HepG2 (cell line): ENCODE data around the gene KLHL17. TPM values are rescaled to one million over a fixed set of nuclear protein-coding genes. Genes with fewer than 3 reads are reported as not detected.

Source experiments
- CENPX ChIP-seq: sonication (generic); formaldehyde crosslinking; IDR thresholded peaks from 2 replicates; pipeline ENCODE4 v1.9.0; 2021; ENCODE audit warnings: mild to moderate bottlenecking, missing genetic modification reagents, moderate library complexity
- CREM ChIP-seq, 2 experiments: sonication (generic) in 1 of 2; formaldehyde crosslinking in 1 of 2; IDR thresholded peaks; 2 replicates each; pipeline versions ENCODE4 v1.4.0 to v1.6.1; 2016 to 2020; ENCODE audit warnings: antibody characterized with exemption in 1 of 2, mild to moderate bottlenecking in 1 of 2, missing genetic modification reagents in 1 of 2
- DMAP1 ChIP-seq: IDR thresholded peaks from 2 replicates; pipeline ENCODE4 v1.6.1; 2016
- DR1 ChIP-seq: sonication (generic); formaldehyde crosslinking; IDR thresholded peaks from 2 replicates; pipeline ENCODE4 v1.8.0; 2021; ENCODE audit warnings: mild to moderate bottlenecking, missing genetic modification reagents, inconsistent platforms
- EED ChIP-seq: sonication (generic); formaldehyde crosslinking; IDR thresholded peaks from 2 replicates; pipeline ENCODE4 v1.5.0; 2020; ENCODE audit warnings: mild to moderate bottlenecking, missing genetic modification reagents
- ESRRA ChIP-seq: sonication (generic); formaldehyde crosslinking; IDR thresholded peaks from 2 replicates; pipeline ENCODE4 v1.5.1; 2020; ENCODE audit warnings: mild to moderate bottlenecking, low read depth, missing genetic modification reagents
- GABPA ChIP-seq, 2 experiments: IDR thresholded peaks; 2 replicates each; pipeline ENCODE4 v1.6.1; 2011 to 2016; ENCODE audit warnings: low read depth in 2 of 2, low read length in 1 of 2, missing biosample characterization in 1 of 2, missing genetic modification characterization in 1 of 2
- KAT2B ChIP-seq: fragments of 150-350 bp; IDR thresholded peaks from 2 replicates; pipeline ENCODE4 v1.6.1; 2014; ENCODE audit warnings: low read depth, low read length, borderline replicate concordance
- KAT8 ChIP-seq: IDR thresholded peaks from 2 replicates; pipeline ENCODE4 v1.6.1; 2016; ENCODE audit warnings: missing genetic modification reagents, missing compliant biosample characterization
- MEIS2 ChIP-seq: sonication (generic); formaldehyde crosslinking; IDR thresholded peaks from 2 replicates; pipeline ENCODE4 v1.9.0; 2021; ENCODE audit warnings: mild to moderate bottlenecking, missing genetic modification reagents
- MTF1 ChIP-seq: sonication (generic); formaldehyde crosslinking; IDR thresholded peaks from 2 replicates; pipeline ENCODE4 v1.5.0; 2020; ENCODE audit warnings: missing genetic modification reagents
- NFIB ChIP-seq: sonication (generic); formaldehyde crosslinking; IDR thresholded peaks from 2 replicates; pipeline ENCODE4 v1.9.0; 2021; ENCODE audit warnings: missing genetic modification reagents, mild to moderate bottlenecking, borderline replicate concordance
- SMAD1 ChIP-seq: sonication (generic); formaldehyde crosslinking; IDR thresholded peaks from 2 replicates; pipeline ENCODE4 v1.4.0; 2020; ENCODE audit warnings: missing genetic modification reagents, low read depth, mild to moderate bottlenecking, borderline replicate concordance
- SP4 ChIP-seq: sonication (generic); formaldehyde crosslinking; IDR thresholded peaks from 2 replicates; pipeline ENCODE4 v1.8.1; 2023; ENCODE audit warnings: mild to moderate bottlenecking, missing genetic modification reagents
- SYNCRIP ChIP-seq: fragments of 200-400 bp; formaldehyde crosslinking; IDR thresholded peaks from 2 replicates; pipeline ENCODE4 v1.6.1; 2018; ENCODE audit warnings: mild to moderate bottlenecking, low read depth, low read length; ENCODE audit not compliant: insufficient read depth
- TCF12 ChIP-seq, 2 experiments: fragments of 450-650 bp in 1 of 2; sonication (generic) in 1 of 2; formaldehyde crosslinking in 1 of 2; IDR thresholded peaks; 2 replicates each; pipeline versions ENCODE4 v1.6.1 to v1.8.0; 2017 to 2022; ENCODE audit warnings: antibody characterized with exemption in 1 of 2, mild to moderate bottlenecking in 1 of 2, missing genetic modification reagents in 1 of 2, moderate library complexity in 1 of 2
- ZNF335 ChIP-seq: sonication (generic); formaldehyde crosslinking; IDR thresholded peaks from 2 replicates; pipeline ENCODE4 v1.4.0; 2020; ENCODE audit warnings: missing genetic modification reagents
- ZNF44 ChIP-seq: sonication (generic); formaldehyde crosslinking; IDR thresholded peaks from 2 replicates; pipeline ENCODE4 v1.5.1; 2020; ENCODE audit warnings: mild to moderate bottlenecking, missing genetic modification reagents
- ZNF446 ChIP-seq: sonication (generic); formaldehyde crosslinking; IDR thresholded peaks from 2 replicates; pipeline ENCODE4 v1.5.0; 2020; ENCODE audit warnings: mild to moderate bottlenecking, missing genetic modification reagents
- ZNF619 ChIP-seq: sonication (generic); formaldehyde crosslinking; IDR thresholded peaks from 2 replicates; pipeline ENCODE4 v1.4.0; 2020; ENCODE audit warnings: mild to moderate bottlenecking, missing genetic modification reagents
- ZNF816 ChIP-seq: sonication (generic); formaldehyde crosslinking; IDR thresholded peaks from 2 replicates; pipeline ENCODE4 v1.8.0; 2022; ENCODE audit warnings: missing genetic modification reagents, mild to moderate bottlenecking, borderline replicate concordance
- polyA plus RNA-seq, 8 experiments: library from polyadenylated mRNA; depleted of rRNA in 3 of 8; stranded (reverse) in 7 of 8; unstranded in 1 of 8; fragments of >200 nt; fragmentation: Illumina TruSeq in 4 of 8; extraction: Trizol in 4 of 8; gene quantifications; 2 replicates each; pipeline versions ENCODE4 v1.2.1 to v1.2.3, GENCODE V29; 2011 to 2016; ENCODE audit warnings: low read depth in 4 of 8, missing spikeins in 1 of 8, mixed read lengths in 1 of 8; ENCODE audit not compliant: insufficient read depth in 1 of 8
- total RNA-seq, 5 experiments: library from RNA; depleted of rRNA; stranded (reverse); fragments of >200 nt; fragmentation: Illumina TruSeq; extraction: Trizol; gene quantifications; 2 replicates each; pipeline ENCODE4 v1.2.3, GENCODE V29; 2016; ENCODE audit warnings: low read depth in 1 of 5
- TF ChIP-seq, protein P1 (sequence below): IDR thresholded peaks from 2 replicates; pipeline ENCODE4 v1.6.1; 2012; ENCODE audit warnings: low read depth, low read length, improper control_type of control experiment
- TF ChIP-seq, protein P2 (sequence below): sonication (generic); formaldehyde crosslinking; IDR thresholded peaks from 2 replicates; pipeline ENCODE4 v1.8.0; 2022; ENCODE audit warnings: missing genetic modification reagents, mild to moderate bottlenecking, moderate library complexity, borderline replicate concordance
- TF ChIP-seq, protein P3 (sequence below): sonication (generic); formaldehyde crosslinking; IDR thresholded peaks from 2 replicates; pipeline ENCODE4 v1.4.0; 2020; ENCODE audit warnings: missing genetic modification reagents

The KLHL17 gene
- total and polyA plus RNA-seq, 2 of the 13 experiments (the other 11 are each of a cell fraction or from before 2014, with no cell fraction given), result 9.3 to 24.7 TPM

DNA sequence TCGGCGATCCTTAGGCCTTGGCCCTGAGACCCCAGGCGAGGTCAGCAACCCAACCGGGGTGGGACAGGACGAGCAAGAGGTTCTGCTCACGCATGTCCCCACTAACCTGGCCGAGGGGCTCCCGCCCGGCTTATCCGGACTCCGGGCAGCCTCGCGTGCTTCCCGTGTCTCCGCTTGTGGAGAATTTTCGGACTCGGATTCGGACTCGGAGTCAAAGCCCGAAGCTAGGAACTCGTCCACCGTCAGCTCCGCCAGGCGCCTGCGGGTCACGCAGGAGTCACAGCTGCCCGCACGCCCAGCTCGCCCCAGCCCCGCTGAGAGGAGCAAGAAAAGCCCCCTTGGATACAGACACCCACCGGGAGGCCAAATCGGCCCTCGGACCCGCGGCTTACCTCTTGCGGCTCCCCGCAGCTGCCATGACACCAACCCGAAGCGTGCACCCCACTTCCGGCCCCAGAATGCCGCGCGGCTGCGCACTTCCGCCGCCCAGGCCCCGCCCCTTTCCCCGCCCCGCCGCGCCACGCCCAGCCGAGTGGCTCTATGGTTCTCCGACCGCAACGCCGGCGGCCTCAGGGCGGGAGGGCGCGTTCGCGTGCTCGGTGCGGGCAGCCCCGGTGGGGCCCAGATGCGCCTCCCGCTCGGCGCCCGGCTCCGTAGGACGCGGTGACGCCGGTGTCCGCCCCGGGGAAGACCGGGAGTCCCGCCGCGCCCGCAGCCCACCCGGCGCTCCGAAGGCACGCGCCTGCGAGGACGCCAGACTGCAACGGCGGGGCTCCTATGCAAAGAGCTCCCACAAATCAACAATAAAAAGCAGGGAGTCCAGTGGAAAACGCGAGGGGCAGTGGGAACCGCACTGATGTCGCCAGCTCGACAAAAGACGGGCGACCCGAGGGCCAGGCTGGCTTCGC lies 1.3 kb upstream of the KLHL17 start, which contains the start of gene NOC2L (continued):
- TF ChIP-seq GABPA (IDR thresholded peaks at IDR 0.05; ENCODE audit: low read depth, low read length) (no peak), GABPA (CRISPR knock-in tag; IDR thresholded peaks at IDR 0.05; ENCODE audit: low read depth) (peak; percentile 90), ZNF44 (no peak), ZNF335 (peak; percentile 34; the same call in 1 of the 2 replicates), ZNF446 (no peak), KAT8 (peak; percentile 89), SP4 (CRISPR knock-in tag) (peak; percentile 95), SYNCRIP (no peak), DR1 (CRISPR knock-in tag) (peak; percentile 20; the same call in 1 of the 2 replicates), EED (CRISPR knock-in tag) (no peak), DMAP1 (peak; percentile 54; the same call in 1 of the 2 replicates), CENPX (no peak), CREM (IDR thresholded peaks at IDR 0.05) (peak; percentile 62; the same call in 1 of the 2 replicates), CREM (CRISPR knock-in tag; IDR thresholded peaks at IDR 0.05) (no peak), SMAD1 (CRISPR knock-in tag) (no peak), MTF1 (peak; percentile 22; the same call in 1 of the 2 replicates), ZNF816 (CRISPR knock-in tag) (0 out of 2 replicates have a peak, but pooled peaks have one; percentile 58), NFIB (CRISPR knock-in tag) (no peak), ZNF619 (0 out of 2 replicates have a peak, but pooled peaks have one; percentile 59), MEIS2 (CRISPR knock-in tag) (peak; percentile 53; the same call in 1 of the 2 replicates), ESRRA (CRISPR knock-in tag) (no peak), TCF12 (IDR thresholded peaks at IDR 0.05) (no peak), TCF12 (CRISPR knock-in tag; IDR thresholded peaks at IDR 0.05) (no peak), KAT2B (no peak)
- TF ChIP-seq, protein P1, sequence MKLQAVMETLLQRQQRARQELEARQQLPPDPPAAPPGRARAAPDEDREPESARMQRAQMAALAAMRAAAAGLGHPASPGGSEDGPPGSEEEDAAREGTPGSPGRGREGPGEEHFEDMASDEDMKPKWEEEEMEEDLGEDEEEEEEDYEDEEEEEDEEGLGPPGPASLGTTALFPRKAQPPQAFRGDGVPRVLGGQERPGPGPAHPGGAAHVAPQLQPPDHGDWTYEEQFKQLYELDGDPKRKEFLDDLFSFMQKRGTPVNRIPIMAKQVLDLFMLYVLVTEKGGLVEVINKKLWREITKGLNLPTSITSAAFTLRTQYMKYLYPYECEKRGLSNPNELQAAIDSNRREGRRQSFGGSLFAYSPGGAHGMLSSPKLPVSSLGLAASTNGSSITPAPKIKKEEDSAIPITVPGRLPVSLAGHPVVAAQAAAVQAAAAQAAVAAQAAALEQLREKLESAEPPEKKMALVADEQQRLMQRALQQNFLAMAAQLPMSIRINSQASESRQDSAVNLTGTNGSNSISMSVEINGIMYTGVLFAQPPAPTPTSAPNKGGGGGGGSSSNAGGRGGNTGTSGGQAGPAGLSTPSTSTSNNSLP, result no peak
- TF ChIP-seq, protein P2, sequence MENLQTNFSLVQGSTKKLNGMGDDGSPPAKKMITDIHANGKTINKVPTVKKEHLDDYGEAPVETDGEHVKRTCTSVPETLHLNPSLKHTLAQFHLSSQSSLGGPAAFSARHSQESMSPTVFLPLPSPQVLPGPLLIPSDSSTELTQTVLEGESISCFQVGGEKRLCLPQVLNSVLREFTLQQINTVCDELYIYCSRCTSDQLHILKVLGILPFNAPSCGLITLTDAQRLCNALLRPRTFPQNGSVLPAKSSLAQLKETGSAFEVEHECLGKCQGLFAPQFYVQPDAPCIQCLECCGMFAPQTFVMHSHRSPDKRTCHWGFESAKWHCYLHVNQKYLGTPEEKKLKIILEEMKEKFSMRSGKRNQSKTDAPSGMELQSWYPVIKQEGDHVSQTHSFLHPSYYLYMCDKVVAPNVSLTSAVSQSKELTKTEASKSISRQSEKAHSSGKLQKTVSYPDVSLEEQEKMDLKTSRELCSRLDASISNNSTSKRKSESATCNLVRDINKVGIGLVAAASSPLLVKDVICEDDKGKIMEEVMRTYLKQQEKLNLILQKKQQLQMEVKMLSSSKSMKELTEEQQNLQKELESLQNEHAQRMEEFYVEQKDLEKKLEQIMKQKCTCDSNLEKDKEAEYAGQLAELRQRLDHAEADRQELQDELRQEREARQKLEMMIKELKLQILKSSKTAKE (CRISPR knock-in tag), result 0 out of 2 replicates have a peak, but pooled peaks have one; percentile 17
- TF ChIP-seq, protein P3, sequence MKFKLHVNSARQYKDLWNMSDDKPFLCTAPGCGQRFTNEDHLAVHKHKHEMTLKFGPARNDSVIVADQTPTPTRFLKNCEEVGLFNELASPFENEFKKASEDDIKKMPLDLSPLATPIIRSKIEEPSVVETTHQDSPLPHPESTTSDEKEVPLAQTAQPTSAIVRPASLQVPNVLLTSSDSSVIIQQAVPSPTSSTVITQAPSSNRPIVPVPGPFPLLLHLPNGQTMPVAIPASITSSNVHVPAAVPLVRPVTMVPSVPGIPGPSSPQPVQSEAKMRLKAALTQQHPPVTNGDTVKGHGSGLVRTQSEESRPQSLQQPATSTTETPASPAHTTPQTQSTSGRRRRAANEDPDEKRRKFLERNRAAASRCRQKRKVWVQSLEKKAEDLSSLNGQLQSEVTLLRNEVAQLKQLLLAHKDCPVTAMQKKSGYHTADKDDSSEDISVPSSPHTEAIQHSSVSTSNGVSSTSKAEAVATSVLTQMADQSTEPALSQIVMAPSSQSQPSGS (CRISPR knock-in tag), result no peak
- TF ChIP-seq, all 625 proteins: peak for 156
